MM.1S (cell line): ENCODE results near the gene THAP2.

Source experiments
- DNase-seq: peaks from one replicate; pipeline ENCODE4 v3.0.0-alpha.2; 2015
- H2AFZ ChIP-seq: fragments of 300-600 bp; sonication (generic); 2 replicates; pipeline ENCODE4 v1.6.0; 2016; ENCODE audit warnings: antibody characterized with exemption, low read length
- H3F3A ChIP-seq: fragments of 300-600 bp; sonication (generic); 2 replicates; pipeline ENCODE4 v1.6.1; 2016; ENCODE audit warnings: mild to moderate bottlenecking, antibody characterized with exemption, low read length, moderate library complexity, mixed read lengths; ENCODE audit not compliant: insufficient read depth
- H3K27ac ChIP-seq: fragments of 300-600 bp; sonication (generic); 2 replicates; pipeline ENCODE4 v1.5.1; 2016; ENCODE audit warnings: mild to moderate bottlenecking, low read length
- H3K27me3 ChIP-seq: fragments of 300-600 bp; sonication (generic); replicated peaks from 2 replicates; pipeline ENCODE4 v1.6.0; 2016; ENCODE audit warnings: low read length; ENCODE audit not compliant: insufficient read depth
- H3K36me3 ChIP-seq: fragments of 300-600 bp; sonication (generic); replicated peaks from 2 replicates; pipeline ENCODE4 v1.6.1; 2016; ENCODE audit warnings: mild to moderate bottlenecking, low read length, mixed read lengths; ENCODE audit not compliant: insufficient read depth
- H3K4me1 ChIP-seq: fragments of 300-600 bp; sonication (generic); 2 replicates; pipeline ENCODE4 v1.6.1; 2016; ENCODE audit warnings: low read length, mixed read lengths
- H3K4me2 ChIP-seq: fragments of 300-600 bp; sonication (generic); 2 replicates; pipeline ENCODE4 v1.6.0; 2016; ENCODE audit warnings: low read depth, low read length
- H3K4me3 ChIP-seq: fragments of 300-600 bp; sonication (generic); 2 replicates; pipeline ENCODE4 v1.5.1; 2016; ENCODE audit warnings: low read length, mixed read lengths
- H3K79me2 ChIP-seq: fragments of 300-600 bp; sonication (generic); 2 replicates; pipeline ENCODE4 v1.6.1; 2016; ENCODE audit warnings: mixed run types, low read length, mixed read lengths
- H3K9ac ChIP-seq: fragments of 300-600 bp; sonication (generic); 2 replicates; pipeline ENCODE4 v1.6.1; 2016; ENCODE audit warnings: low read length, mixed read lengths
- H3K9me2 ChIP-seq: fragments of 300-600 bp; sonication (generic); replicated peaks from 2 replicates; pipeline ENCODE4 v1.6.1; 2016; ENCODE audit warnings: mild to moderate bottlenecking, low read length, mixed read lengths; ENCODE audit not compliant: insufficient read depth
- H3K9me3 ChIP-seq: fragments of 300-600 bp; sonication (generic); replicated peaks from 2 replicates; pipeline ENCODE4 v1.6.1; 2016; ENCODE audit warnings: mild to moderate bottlenecking, low read length, mixed read lengths; ENCODE audit not compliant: insufficient read depth
- H4K20me1 ChIP-seq: fragments of 300-600 bp; sonication (generic); 2 replicates; pipeline ENCODE4 v1.6.1; 2016; ENCODE audit warnings: mild to moderate bottlenecking, low read length, moderate library complexity, mixed read lengths; ENCODE audit not compliant: insufficient read depth
- CTCF ChIP-seq: fragments of 300-600 bp; sonication (generic); IDR thresholded peaks from 2 replicates; pipeline ENCODE4 v1.5.1; 2016; ENCODE audit warnings: antibody characterized with exemption, low read length, mixed read lengths
- EZH2 ChIP-seq: fragments of 300-600 bp; sonication (generic); optimal IDR thresholded peaks from 2 replicates; pipeline ENCODE3; 2017; ENCODE audit warnings: low read depth, mild to moderate bottlenecking, antibody characterized with exemption, low read length, mixed read lengths
- EZH2phosphoT487 ChIP-seq: fragments of 300-600 bp; sonication (generic); IDR thresholded peaks from 2 replicates; pipeline ENCODE4 v1.6.1; 2018; ENCODE audit warnings: antibody characterized with exemption, low read length

The THAP2 gene

DNA sequence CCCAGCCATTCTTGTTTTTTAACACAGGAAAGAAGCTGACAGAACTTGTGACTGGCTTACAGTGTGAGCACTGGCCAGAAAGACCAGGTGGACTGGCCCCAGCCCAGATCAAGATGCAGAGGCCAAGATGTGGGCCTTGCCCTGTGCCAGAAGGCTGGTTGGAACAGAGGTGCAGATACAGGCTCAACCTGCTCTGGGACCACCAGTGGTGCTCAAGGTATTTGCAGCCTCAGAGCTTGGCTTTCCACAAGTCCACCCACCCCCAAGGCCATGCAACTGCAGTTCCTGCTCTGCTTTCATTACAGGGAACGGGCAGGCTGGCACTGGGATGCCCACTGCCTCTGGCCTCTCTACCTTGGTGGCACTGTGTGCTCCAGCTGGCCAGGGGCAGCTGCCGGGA, 23.8 kb upstream of the THAP2 start:
- TF ChIP-seq EZH2phosphoT487 (no peak), CTCF (no peak), EZH2 (no peak)
- H3K9me2 ChIP-seq = no peaks in the 10 kb centered on the region
- peaks cover 6% of the 10 kb centered on the region; the same call in 1 of the 2 replicates for H3K4me1 ChIP-seq
- no peak for DNase-seq
- H3F3A ChIP-seq = peaks cover 7% of the 10 kb centered on the region; the same call in 1 of the 2 replicates
- no peaks in the 10 kb centered on the region for H3K9me3 ChIP-seq
- H3K4me2 ChIP-seq = no peak overlapping the region
- H3K4me3 ChIP-seq = no peak overlapping the region
- H3K36me3 ChIP-seq = peaks cover 18% of the 10 kb centered on the region
- H2AFZ ChIP-seq = no peak overlapping the region
- H3K79me2 ChIP-seq = peaks cover 14% of the 10 kb centered on the region; the same call in 1 of the 2 replicates
- H4K20me1 ChIP-seq = no peaks in the 10 kb centered on the region; the same call in 1 of the 2 replicates
- no peaks in the 10 kb centered on the region for H3K27me3 ChIP-seq
- no peak overlapping the region for H3K9ac ChIP-seq
- no peak overlapping the region for H3K27ac ChIP-seq

DNA sequence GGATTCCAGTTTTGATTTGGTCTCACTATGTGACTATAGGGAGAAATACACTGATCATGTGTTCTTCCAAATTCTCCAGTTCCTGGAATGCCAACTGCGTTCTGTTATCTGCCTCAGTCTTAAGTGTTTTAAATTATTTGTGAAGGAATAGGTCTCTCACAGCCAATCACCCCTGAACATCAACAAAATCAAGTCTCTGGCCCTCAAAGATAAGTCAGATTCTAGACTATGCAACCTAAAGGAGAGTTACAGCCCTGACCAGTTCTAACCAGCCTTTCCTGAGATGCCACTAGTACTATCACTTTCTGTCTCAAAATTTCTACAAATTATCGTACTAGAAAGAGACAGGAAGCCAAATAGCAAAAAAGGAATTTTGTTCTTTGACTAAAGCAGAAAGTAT, 22.7 kb upstream of the THAP2 start:
- TF ChIP-seq CTCF (no peak), EZH2phosphoT487 (no peak), EZH2 (no peak)
- H3K9me2 ChIP-seq = no peaks in the 10 kb centered on the region
- H3K27me3 ChIP-seq = no peaks in the 10 kb centered on the region
- peaks cover 18% of the 10 kb centered on the region; the same call in 1 of the 2 replicates for H3K79me2 ChIP-seq
- peaks cover 6% of the 10 kb centered on the region; the same call in 1 of the 2 replicates for H3K4me1 ChIP-seq
- no peaks in the 10 kb centered on the region for H3K9me3 ChIP-seq
- H3K27ac ChIP-seq = peak overlapping the region; percentile 36; the same call in 1 of the 2 replicates
- no peak overlapping the region for H3K9ac ChIP-seq
- H3K4me3 ChIP-seq = no peak overlapping the region
- H3F3A ChIP-seq = peaks cover 7% of the 10 kb centered on the region; the same call in 1 of the 2 replicates
- H3K4me2 ChIP-seq = no peak overlapping the region
- DNase-seq = no peak
- no peaks in the 10 kb centered on the region; the same call in 1 of the 2 replicates for H4K20me1 ChIP-seq
- H3K36me3 ChIP-seq = peaks cover 11% of the 10 kb centered on the region; the same call in 1 of the 2 replicates
- H2AFZ ChIP-seq = no peak overlapping the region

- Histone ChIP-seq H2AFZ (no peak overlapping the region), H3K79me2 (peaks cover 25% of the 10 kb centered on the region), H3K9me3 (no peaks in the 10 kb centered on the region), H3K27ac (peak overlapping the region; percentile 36; the same call in 1 of the 2 replicates), H3K9me2 (no peaks in the 10 kb centered on the region), H3K4me2 (no peak overlapping the region), H4K20me1 (no peaks in the 10 kb centered on the region), H3K4me1 (peaks cover 6% of the 10 kb centered on the region; the same call in 1 of the 2 replicates), H3K36me3 (peaks cover 14% of the 10 kb centered on the region; the same call in 1 of the 2 replicates), H3K9ac (no peak overlapping the region), H3F3A (peaks cover 7% of the 10 kb centered on the region; the same call in 1 of the 2 replicates), H3K27me3 (no peaks in the 10 kb centered on the region), H3K4me3 (no peak overlapping the region)
- DNase-seq = peak; percentile 11
- TF ChIP-seq CTCF = no peak
- no peak for TF ChIP-seq EZH2phosphoT487
- no peak for TF ChIP-seq EZH2
These were observed 21.8 kb upstream of the THAP2 start for GRCh38 chr12:71642264-71642663.
